Measurements from ENCODE around the gene MLIP.

MLIP gene

DNA sequence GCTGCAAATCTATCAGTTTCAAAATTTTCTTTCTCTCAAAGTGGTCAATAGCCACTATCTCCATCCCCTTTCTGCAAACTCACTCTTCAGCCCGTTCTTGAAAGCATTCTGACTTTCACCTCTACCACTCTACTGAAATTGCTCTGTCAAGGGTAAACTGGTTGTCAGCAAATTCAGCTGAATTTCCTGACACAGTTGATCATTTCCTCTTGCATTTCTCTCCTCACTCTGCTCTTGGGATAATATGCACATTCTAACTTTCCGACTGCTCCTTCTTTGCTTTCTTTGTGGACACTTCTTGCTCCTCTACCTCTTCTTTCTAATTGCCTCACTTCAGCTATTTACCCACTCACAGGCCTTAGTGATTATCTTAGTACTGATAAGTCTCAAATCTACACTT lies 123.3 kb downstream of the MLIP start:
- H3K4me3 ChIP-seq (replicated peaks; ENCODE audit: insufficient read depth, low read length), result no peak overlapping the region
- no peaks in the 10 kb centered on the region for H3K27me3 ChIP-seq (ENCODE audit: insufficient read depth, poor library complexity, severe bottlenecking)
- TF ChIP-seq, protein P1, sequence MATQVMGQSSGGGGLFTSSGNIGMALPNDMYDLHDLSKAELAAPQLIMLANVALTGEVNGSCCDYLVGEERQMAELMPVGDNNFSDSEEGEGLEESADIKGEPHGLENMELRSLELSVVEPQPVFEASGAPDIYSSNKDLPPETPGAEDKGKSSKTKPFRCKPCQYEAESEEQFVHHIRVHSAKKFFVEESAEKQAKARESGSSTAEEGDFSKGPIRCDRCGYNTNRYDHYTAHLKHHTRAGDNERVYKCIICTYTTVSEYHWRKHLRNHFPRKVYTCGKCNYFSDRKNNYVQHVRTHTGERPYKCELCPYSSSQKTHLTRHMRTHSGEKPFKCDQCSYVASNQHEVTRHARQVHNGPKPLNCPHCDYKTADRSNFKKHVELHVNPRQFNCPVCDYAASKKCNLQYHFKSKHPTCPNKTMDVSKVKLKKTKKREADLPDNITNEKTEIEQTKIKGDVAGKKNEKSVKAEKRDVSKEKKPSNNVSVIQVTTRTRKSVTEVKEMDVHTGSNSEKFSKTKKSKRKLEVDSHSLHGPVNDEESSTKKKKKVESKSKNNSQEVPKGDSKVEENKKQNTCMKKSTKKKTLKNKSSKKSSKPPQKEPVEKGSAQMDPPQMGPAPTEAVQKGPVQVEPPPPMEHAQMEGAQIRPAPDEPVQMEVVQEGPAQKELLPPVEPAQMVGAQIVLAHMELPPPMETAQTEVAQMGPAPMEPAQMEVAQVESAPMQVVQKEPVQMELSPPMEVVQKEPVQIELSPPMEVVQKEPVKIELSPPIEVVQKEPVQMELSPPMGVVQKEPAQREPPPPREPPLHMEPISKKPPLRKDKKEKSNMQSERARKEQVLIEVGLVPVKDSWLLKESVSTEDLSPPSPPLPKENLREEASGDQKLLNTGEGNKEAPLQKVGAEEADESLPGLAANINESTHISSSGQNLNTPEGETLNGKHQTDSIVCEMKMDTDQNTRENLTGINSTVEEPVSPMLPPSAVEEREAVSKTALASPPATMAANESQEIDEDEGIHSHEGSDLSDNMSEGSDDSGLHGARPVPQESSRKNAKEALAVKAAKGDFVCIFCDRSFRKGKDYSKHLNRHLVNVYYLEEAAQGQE (IDR thresholded peaks at IDR 0.05; ENCODE audit: insufficient replicate concordance, low read depth), result no peak
- TF ChIP-seq, protein P2, sequence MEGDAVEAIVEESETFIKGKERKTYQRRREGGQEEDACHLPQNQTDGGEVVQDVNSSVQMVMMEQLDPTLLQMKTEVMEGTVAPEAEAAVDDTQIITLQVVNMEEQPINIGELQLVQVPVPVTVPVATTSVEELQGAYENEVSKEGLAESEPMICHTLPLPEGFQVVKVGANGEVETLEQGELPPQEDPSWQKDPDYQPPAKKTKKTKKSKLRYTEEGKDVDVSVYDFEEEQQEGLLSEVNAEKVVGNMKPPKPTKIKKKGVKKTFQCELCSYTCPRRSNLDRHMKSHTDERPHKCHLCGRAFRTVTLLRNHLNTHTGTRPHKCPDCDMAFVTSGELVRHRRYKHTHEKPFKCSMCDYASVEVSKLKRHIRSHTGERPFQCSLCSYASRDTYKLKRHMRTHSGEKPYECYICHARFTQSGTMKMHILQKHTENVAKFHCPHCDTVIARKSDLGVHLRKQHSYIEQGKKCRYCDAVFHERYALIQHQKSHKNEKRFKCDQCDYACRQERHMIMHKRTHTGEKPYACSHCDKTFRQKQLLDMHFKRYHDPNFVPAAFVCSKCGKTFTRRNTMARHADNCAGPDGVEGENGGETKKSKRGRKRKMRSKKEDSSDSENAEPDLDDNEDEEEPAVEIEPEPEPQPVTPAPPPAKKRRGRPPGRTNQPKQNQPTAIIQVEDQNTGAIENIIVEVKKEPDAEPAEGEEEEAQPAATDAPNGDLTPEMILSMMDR (IDR thresholded peaks at IDR 0.05; ENCODE audit: insufficient read depth, low read length), result no peak
- TF ChIP-seq SPI1 (IDR thresholded peaks at IDR 0.05; ENCODE audit: borderline replicate concordance, low read depth) (no peak), GABPA (IDR thresholded peaks at IDR 0.05; ENCODE audit: low read depth) (no peak), POLR2AphosphoS5 (IDR thresholded peaks at IDR 0.05; ENCODE audit: low read depth) (no peak)
- DNase-seq (ENCODE audit: low read depth in 1 of 2, low spot score in 1 of 2), result no peak
- H3K27ac ChIP-seq (replicated peaks), result no peak overlapping the region

DNA sequence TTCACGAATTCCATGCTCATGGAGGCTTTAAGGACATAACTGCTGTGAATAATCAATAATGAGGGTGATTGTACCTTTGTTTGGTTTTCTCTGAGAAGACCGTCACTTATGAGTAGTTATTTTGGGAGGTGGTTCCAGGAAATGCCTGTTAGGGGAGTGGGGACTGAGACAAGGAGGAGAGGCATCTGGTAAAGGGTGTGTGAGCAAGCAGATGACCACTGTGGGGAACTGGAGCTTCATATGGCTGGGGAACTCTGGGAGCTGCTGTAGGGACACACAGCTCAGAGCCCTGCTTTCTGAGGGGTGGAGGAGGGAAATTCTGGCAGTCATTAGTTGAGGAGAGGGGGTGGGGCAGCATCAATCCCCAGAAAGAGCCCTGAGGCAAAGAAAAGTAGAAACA lies 125.7 kb downstream of the MLIP start:
- no peak for DNase-seq (ENCODE audit: low read depth in 1 of 2, low spot score in 1 of 2)
- H3K4me3 ChIP-seq (replicated peaks; ENCODE audit: insufficient read depth, low read length), result no peak overlapping the region
- no peaks in the 10 kb centered on the region for H3K27me3 ChIP-seq (ENCODE audit: insufficient read depth, poor library complexity, severe bottlenecking)
- TF ChIP-seq SPI1 (IDR thresholded peaks at IDR 0.05; ENCODE audit: borderline replicate concordance, low read depth), result no peak
- TF ChIP-seq, protein P2 (IDR thresholded peaks at IDR 0.05; ENCODE audit: insufficient read depth, low read length), result no peak
- no peak for TF ChIP-seq GABPA (IDR thresholded peaks at IDR 0.05; ENCODE audit: low read depth)
- TF ChIP-seq POLR2AphosphoS5 (IDR thresholded peaks at IDR 0.05; ENCODE audit: low read depth), result no peak
- TF ChIP-seq, protein P1 (IDR thresholded peaks at IDR 0.05; ENCODE audit: insufficient replicate concordance, low read depth), result no peak
- H3K27ac ChIP-seq (replicated peaks), result no peak overlapping the region

DNA sequence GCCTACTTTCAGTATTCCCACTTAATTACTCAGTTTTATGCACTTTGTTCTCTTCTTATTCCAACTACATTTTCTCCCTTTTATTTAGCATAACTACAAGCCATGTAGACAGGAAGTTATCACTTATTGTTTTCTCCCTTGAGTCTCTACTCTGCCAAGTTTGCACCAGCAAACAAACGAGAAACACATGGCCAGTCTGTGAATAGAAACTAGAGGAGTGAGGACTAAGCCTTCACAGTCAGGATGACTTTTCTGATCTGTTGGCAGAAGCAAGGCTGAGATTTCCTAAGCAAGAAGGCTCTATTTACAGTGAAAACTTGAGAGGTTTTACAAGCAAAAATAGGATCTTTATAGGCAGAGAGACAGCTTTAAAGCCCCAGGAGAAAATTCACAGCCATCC lies 127.2 kb downstream of the MLIP start:
- Histone ChIP-seq H3K27ac (replicated peaks) (no peak overlapping the region), H3K4me3 (replicated peaks; ENCODE audit: insufficient read depth, low read length) (no peak overlapping the region), H3K27me3 (ENCODE audit: insufficient read depth, poor library complexity, severe bottlenecking) (no peaks in the 10 kb centered on the region)
- DNase-seq (ENCODE audit: low read depth in 1 of 2, low spot score in 1 of 2), result no peak
- TF ChIP-seq SPI1 (IDR thresholded peaks at IDR 0.05; ENCODE audit: borderline replicate concordance, low read depth) (no peak), POLR2AphosphoS5 (IDR thresholded peaks at IDR 0.05; ENCODE audit: low read depth) (no peak), GABPA (IDR thresholded peaks at IDR 0.05; ENCODE audit: low read depth) (no peak)
- TF ChIP-seq, protein P2 (IDR thresholded peaks at IDR 0.05; ENCODE audit: insufficient read depth, low read length), result no peak
- TF ChIP-seq, protein P1 (IDR thresholded peaks at IDR 0.05; ENCODE audit: insufficient replicate concordance, low read depth), result no peak
